MM.1S (cell line): ENCODE measurements around the gene SIAH1.

Experiments used
- DNase-seq: peaks from one replicate; pipeline ENCODE4 v3.0.0-alpha.2; 2015
- H2AFZ ChIP-seq: fragments of 300-600 bp; sonication (generic); 2 replicates; pipeline ENCODE4 v1.6.0; 2016; ENCODE audit warnings: antibody characterized with exemption, low read length
- H3F3A ChIP-seq: fragments of 300-600 bp; sonication (generic); 2 replicates; pipeline ENCODE4 v1.6.1; 2016; ENCODE audit warnings: mild to moderate bottlenecking, antibody characterized with exemption, low read length, moderate library complexity, mixed read lengths; ENCODE audit not compliant: insufficient read depth
- H3K27ac ChIP-seq: fragments of 300-600 bp; sonication (generic); 2 replicates; pipeline ENCODE4 v1.5.1; 2016; ENCODE audit warnings: mild to moderate bottlenecking, low read length
- H3K27me3 ChIP-seq: fragments of 300-600 bp; sonication (generic); replicated peaks from 2 replicates; pipeline ENCODE4 v1.6.0; 2016; ENCODE audit warnings: low read length; ENCODE audit not compliant: insufficient read depth
- H3K36me3 ChIP-seq: fragments of 300-600 bp; sonication (generic); replicated peaks from 2 replicates; pipeline ENCODE4 v1.6.1; 2016; ENCODE audit warnings: mild to moderate bottlenecking, low read length, mixed read lengths; ENCODE audit not compliant: insufficient read depth
- H3K4me1 ChIP-seq: fragments of 300-600 bp; sonication (generic); 2 replicates; pipeline ENCODE4 v1.6.1; 2016; ENCODE audit warnings: low read length, mixed read lengths
- H3K4me2 ChIP-seq: fragments of 300-600 bp; sonication (generic); 2 replicates; pipeline ENCODE4 v1.6.0; 2016; ENCODE audit warnings: low read depth, low read length
- H3K4me3 ChIP-seq: fragments of 300-600 bp; sonication (generic); 2 replicates; pipeline ENCODE4 v1.5.1; 2016; ENCODE audit warnings: low read length, mixed read lengths
- H3K79me2 ChIP-seq: fragments of 300-600 bp; sonication (generic); 2 replicates; pipeline ENCODE4 v1.6.1; 2016; ENCODE audit warnings: mixed run types, low read length, mixed read lengths
- H3K9ac ChIP-seq: fragments of 300-600 bp; sonication (generic); 2 replicates; pipeline ENCODE4 v1.6.1; 2016; ENCODE audit warnings: low read length, mixed read lengths
- H3K9me2 ChIP-seq: fragments of 300-600 bp; sonication (generic); replicated peaks from 2 replicates; pipeline ENCODE4 v1.6.1; 2016; ENCODE audit warnings: mild to moderate bottlenecking, low read length, mixed read lengths; ENCODE audit not compliant: insufficient read depth
- H3K9me3 ChIP-seq: fragments of 300-600 bp; sonication (generic); replicated peaks from 2 replicates; pipeline ENCODE4 v1.6.1; 2016; ENCODE audit warnings: mild to moderate bottlenecking, low read length, mixed read lengths; ENCODE audit not compliant: insufficient read depth
- H4K20me1 ChIP-seq: fragments of 300-600 bp; sonication (generic); 2 replicates; pipeline ENCODE4 v1.6.1; 2016; ENCODE audit warnings: mild to moderate bottlenecking, low read length, moderate library complexity, mixed read lengths; ENCODE audit not compliant: insufficient read depth
- CTCF ChIP-seq: fragments of 300-600 bp; sonication (generic); IDR thresholded peaks from 2 replicates; pipeline ENCODE4 v1.5.1; 2016; ENCODE audit warnings: antibody characterized with exemption, low read length, mixed read lengths
- EZH2 ChIP-seq: fragments of 300-600 bp; sonication (generic); optimal IDR thresholded peaks from 2 replicates; pipeline ENCODE3; 2017; ENCODE audit warnings: low read depth, mild to moderate bottlenecking, antibody characterized with exemption, low read length, mixed read lengths
- EZH2phosphoT487 ChIP-seq: fragments of 300-600 bp; sonication (generic); IDR thresholded peaks from 2 replicates; pipeline ENCODE4 v1.6.1; 2018; ENCODE audit warnings: antibody characterized with exemption, low read length

Gene SIAH1

DNA sequence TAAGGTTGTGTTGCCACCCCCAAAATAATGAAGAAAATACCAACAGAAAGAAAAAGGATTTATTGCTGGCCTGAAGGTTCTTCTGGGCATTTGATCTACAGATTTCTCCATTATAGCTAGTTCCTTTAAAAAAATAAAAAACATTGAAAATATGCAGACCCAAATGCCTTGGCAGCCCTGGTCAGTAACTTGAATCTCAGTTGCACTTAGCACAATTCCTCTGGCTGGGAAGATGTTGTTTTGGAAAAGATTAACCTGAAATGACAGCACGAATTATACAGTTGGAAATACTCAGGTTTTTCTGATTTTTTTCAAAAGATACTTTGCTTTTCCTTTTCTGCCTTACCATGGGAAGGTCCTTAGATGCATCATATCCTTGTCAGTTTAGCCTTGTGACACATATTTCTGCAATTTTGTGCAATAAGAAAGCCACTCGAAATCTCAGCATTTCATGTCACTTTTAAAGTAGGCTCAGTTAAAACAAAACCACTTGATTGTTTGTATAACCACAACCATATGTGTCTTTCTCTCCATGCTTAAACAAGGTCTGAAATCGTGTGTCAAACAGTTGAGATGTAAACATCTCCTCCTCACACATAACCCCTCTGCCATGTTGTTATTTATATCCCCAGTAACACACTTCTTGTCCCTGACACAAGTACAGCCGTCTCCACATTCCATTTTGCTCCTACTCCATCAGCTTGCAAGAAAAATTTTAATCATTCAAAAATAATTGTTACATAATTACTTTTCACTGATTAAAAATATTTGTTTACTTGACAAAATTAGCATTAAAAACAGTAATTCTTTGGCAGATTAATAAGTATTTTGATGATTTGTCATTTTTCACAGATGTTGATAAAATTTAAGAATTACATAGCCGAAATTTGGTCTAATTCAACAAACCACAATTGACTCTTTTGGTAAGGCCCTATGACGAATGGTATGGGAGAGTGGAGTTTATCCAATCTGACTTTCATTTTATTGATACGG lies 61.1 kb downstream of the SIAH1 start:
- peaks cover 2% of the 10 kb centered on the region; the same call in 1 of the 2 replicates for H3F3A ChIP-seq
- H3K4me2 ChIP-seq, result no peak overlapping the region
- TF ChIP-seq EZH2phosphoT487, result no peak
- TF ChIP-seq EZH2, result no peak
- TF ChIP-seq CTCF, result no peak
- H3K4me1 ChIP-seq, result peaks cover 2% of the 10 kb centered on the region; the same call in 1 of the 2 replicates
- no peaks in the 10 kb centered on the region for H3K27me3 ChIP-seq
- no peak overlapping the region for H2AFZ ChIP-seq
- no peaks in the 10 kb centered on the region for H4K20me1 ChIP-seq
- no peak overlapping the region for H3K4me3 ChIP-seq
- no peak for DNase-seq
- H3K9ac ChIP-seq, result no peak overlapping the region
- no peaks in the 10 kb centered on the region for H3K9me2 ChIP-seq
- no peaks in the 10 kb centered on the region for H3K36me3 ChIP-seq
- H3K27ac ChIP-seq, result no peak overlapping the region
- no peaks in the 10 kb centered on the region for H3K9me3 ChIP-seq
- peaks cover 4% of the 10 kb centered on the region; the same call in 1 of the 2 replicates for H3K79me2 ChIP-seq

DNA sequence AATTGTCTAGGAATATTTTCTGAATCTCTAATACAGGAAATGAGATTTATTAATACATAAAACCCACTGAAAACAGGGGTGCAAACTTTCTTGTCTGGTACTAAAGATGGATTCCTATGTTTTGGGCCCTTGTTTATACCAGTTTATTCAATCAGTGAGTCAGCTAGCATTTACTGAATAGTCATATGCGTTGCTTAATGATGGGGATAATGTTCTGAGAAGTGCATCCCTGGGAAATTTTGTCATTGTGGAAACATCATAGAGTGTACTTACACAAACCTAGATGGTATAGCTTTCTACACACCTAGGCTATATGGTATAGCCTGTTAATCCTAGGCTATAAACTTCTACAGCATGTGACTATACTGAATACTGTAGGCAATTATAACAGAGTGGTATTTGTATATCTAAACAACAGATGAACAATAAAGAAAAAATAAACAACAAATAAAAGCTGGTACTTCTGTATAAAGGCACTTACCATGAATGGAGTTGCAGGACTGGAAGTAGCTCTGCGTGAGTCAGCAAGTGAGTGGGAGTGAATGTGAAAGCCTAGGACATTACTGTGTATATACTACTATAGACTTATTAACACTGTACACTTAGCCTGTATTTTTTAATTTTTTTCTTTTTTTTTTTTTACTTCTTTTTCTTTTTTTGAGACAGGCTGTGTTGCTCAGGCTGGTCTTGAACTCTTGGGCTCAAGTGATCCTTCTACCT lies 63.7 kb downstream of the SIAH1 start:
- H3K4me1 ChIP-seq, result peaks cover 26% of the 10 kb centered on the region
- no peaks in the 10 kb centered on the region for H3K9me2 ChIP-seq
- no peak for DNase-seq

GRCh38 chr16:48318630-48319029 lies 66.6 kb downstream of the SIAH1 start:
- Histone ChIP-seq H4K20me1 (no peaks in the 10 kb centered on the region), H3K4me2 (peak overlapping the region; percentile 54), H3F3A (peaks cover 13% of the 10 kb centered on the region), H3K9me2 (no peaks in the 10 kb centered on the region), H3K27ac (peak overlapping the region; percentile 66; the same call in 1 of the 2 replicates), H3K4me1 (peaks cover 33% of the 10 kb centered on the region), H3K36me3 (no peaks in the 10 kb centered on the region), H2AFZ (no peak overlapping the region), H3K4me3 (peak overlapping the region; percentile 13; the same call in 1 of the 2 replicates), H3K79me2 (peaks cover 7% of the 10 kb centered on the region; the same call in 1 of the 2 replicates), H3K9me3 (no peaks in the 10 kb centered on the region), H3K27me3 (no peaks in the 10 kb centered on the region), H3K9ac (no peak overlapping the region; the same call in 1 of the 2 replicates)
- DNase-seq, result peak; percentile 80
- no peak for TF ChIP-seq EZH2
- TF ChIP-seq CTCF, result no peak
- no peak for TF ChIP-seq EZH2phosphoT487

More for the DNA sequence above, 63.7 kb downstream of the SIAH1 start:
- H3K27ac ChIP-seq, result no peak overlapping the region
- no peak overlapping the region for H3K9ac ChIP-seq
- no peak for TF ChIP-seq EZH2phosphoT487
- TF ChIP-seq CTCF, result no peak
- TF ChIP-seq EZH2, result no peak
- H3K4me2 ChIP-seq, result no peak overlapping the region
- H3K4me3 ChIP-seq, result no peak overlapping the region
- H3K79me2 ChIP-seq, result peaks cover 7% of the 10 kb centered on the region; the same call in 1 of the 2 replicates
- no peaks in the 10 kb centered on the region for H3K27me3 ChIP-seq
- H2AFZ ChIP-seq, result no peak overlapping the region
- H4K20me1 ChIP-seq, result no peaks in the 10 kb centered on the region
- no peaks in the 10 kb centered on the region for H3K9me3 ChIP-seq
- H3F3A ChIP-seq, result peaks cover 13% of the 10 kb centered on the region
- no peaks in the 10 kb centered on the region for H3K36me3 ChIP-seq
